ENCODE data around the gene WASHC2C. TPM values are rescaled to one million over a fixed set of nuclear protein-coding genes. Genes with fewer than 3 reads are reported as not detected.
"Not testable (repeated sequence)": the region's sequence is repeated elsewhere in the genome, so short reads cannot be mapped to it uniquely, and the experiment has no call there.

WASHC2C gene
- 30.2 TPM for total RNA-seq
- long read RNA-seq, full-length matches to known transcripts, result 31 of 54 reads
- long read RNA-seq, partial matches to known transcripts, result 5 of 54 reads
- long read RNA-seq, other reads (novel, unspliced or antisense), result 18 of 54 reads

DNA sequence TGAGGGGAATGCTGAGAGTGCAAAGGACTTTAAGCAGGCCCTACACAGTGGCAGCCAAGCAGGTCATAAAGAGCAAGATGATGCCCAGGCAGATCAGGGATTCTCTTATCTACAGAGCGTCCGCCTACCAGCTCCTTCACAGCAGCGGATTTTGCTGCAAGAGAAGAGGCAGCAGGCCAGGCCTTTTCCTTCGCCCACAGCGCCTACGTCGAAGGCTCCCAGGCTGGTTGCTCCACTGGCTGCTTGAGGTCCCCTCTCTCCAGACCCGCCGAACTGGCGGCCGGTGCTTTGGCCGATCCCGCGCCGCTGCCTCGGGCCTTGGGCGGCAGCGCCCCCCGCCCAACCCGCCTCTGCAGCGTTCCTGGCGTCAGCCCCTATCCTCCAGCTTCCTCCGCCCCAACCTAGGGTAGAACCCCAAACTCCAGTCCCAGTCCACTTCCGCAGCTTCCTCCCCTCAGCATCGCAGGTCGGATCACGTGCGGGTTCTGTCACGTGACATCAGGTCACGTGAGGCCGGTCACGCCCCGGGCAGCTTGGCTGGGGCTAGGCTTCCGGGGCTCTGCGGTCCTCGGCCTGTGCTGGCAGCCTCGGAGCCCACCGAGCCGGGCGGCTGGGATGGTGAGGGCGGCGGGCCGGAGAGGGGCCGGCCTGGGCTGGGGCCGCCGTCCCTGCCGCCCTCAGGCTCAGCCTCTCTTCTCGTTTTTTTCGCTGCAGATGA is at the start of gene WASHC2C:
TSS of gene WASHC2C (plus strand) at position 564 of the 718 bp plus-strand sequence. CDS start at position 616, 52 bp downstream.
- intact Hi-C loops (cut with DNase I), result loop anchor here (5.0 kb wide), 1 partner anchor 480 kb away; no protein-coding TSS in a partner anchor
- peak; percentile 95 for DNase-seq (ENCODE audit: missing footprints)

GRCh38 chr10:45678467-45678866 is 48.6 kb upstream of the WASHC2C start:
- intact Hi-C loops (cut with DNase I), result not testable (repeated sequence)

More for the DNA sequence above, at the start of gene WASHC2C:
- ATAC-seq, result peak; percentile 97

GRCh38 chr10:45710200-45710796 is 16.8 kb upstream of the WASHC2C start:
- DNase-seq (ENCODE audit: missing footprints); intact Hi-C loops (cut with DNase I); ATAC-seq: not testable (repeated sequence)

More at GRCh38 chr10:45678467-45678866, 48.6 kb upstream of the WASHC2C start:
- ATAC-seq; DNase-seq (ENCODE audit: missing footprints): not testable (repeated sequence)

DNA sequence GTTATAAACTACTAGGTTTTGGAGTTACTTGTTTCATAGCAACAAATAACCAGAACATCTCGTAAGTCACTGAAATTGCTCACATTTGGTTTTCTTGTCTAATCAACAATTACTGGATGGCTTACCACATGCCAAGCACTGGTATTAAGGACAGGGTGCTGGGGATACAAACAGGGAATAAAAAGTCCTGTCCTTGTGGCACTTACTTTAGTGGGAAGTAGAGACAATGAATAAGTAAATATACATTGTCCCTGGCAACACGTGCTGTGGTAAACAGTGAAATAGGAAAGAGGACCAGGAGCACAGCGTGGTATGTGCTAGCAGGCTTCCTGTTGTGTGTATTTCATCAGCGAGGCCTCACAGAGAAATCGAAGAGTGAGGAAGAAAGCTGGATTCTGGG is 15.8 kb upstream of the WASHC2C start:
- intact Hi-C loops (cut with DNase I); DNase-seq (ENCODE audit: missing footprints); ATAC-seq: not testable (repeated sequence)

- ATAC-seq; intact Hi-C loops (cut with DNase I); DNase-seq (ENCODE audit: missing footprints): not testable (repeated sequence)
These were observed 10.0 kb upstream of the WASHC2C start for GRCh38 chr10:45717053-45717452.

DNA sequence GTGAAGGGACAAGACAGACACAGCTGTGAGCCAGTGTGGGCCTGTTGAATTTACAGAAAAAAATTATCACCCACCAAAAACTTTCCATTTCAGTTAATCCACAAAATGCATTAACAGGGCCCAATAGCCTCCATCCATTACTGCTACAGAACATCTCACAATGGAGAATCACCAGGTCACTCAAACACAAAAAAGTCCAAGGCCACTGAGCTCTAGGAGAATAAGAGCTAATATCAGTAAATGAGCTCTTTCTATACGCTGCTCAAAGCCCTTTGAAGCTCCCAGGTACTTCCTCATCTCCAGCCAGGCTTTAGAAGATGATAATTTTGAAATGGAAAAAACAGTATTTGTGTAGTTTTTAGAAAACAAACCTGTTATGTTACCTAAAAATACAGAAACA is 9.4 kb upstream of the WASHC2C start:
- ATAC-seq; DNase-seq (ENCODE audit: missing footprints); intact Hi-C loops (cut with DNase I): not testable (repeated sequence)

DNA sequence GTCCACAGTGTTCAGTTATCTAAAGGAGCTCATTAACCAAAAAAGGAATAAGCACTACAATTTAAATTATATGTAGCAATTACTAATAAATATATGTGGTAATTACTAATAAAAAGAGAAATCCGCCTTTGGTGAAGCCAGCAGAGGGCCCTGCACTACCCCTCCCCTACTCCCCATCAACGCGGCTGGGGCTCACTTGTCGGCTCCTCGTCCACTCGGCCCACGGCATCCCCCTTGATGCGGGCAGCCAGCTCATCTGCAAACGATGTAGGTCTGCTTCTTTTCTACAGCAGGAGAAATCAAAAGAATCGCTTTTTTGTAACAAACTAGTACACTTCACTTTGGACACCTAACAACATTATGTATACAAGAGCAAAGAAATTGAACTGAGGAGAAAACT is 5.6 kb upstream of the WASHC2C start:
- intact Hi-C loops (cut with DNase I); ATAC-seq: not testable (repeated sequence)

GRCh38 chr10:45723851-45724250 is 3.2 kb upstream of the WASHC2C start:
- DNase-seq (ENCODE audit: missing footprints); intact Hi-C loops (cut with DNase I); ATAC-seq: not testable (repeated sequence)

More for the DNA sequence above, 5.6 kb upstream of the WASHC2C start:
- DNase-seq (ENCODE audit: missing footprints), result not testable (repeated sequence)

- ATAC-seq, result peak; percentile 77
- DNase-seq (ENCODE audit: missing footprints), result not testable (repeated sequence)
- intact Hi-C loops (cut with DNase I), result loop anchor here (5.0 kb wide), 1 partner anchor 480 kb away; no protein-coding TSS in a partner anchor
These were observed 427 bp downstream of the WASHC2C start for GRCh38 chr10:45727421-45727965.

DNA sequence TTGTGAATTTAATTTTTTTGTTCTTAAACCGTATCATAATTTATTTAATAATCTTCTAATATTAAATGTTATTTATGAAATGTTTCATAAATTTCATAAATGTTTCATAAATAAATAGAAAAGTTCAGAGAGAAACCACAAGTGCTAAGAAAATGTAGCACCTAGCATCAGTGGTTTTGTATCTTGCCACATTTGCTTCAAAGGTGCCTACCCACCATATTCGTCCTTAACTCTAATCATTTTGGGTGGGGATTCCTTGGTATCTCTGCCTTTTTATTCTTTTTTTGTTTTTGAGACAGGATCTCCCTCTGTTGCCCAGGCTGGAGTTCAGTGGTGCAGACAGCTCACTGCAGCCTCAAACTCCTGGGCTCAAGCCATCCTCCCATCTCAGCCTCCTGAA is 7.4 kb downstream of the WASHC2C start:
- DNase-seq (ENCODE audit: missing footprints); intact Hi-C loops (cut with DNase I); ATAC-seq: not testable (repeated sequence)

- intact Hi-C loops (cut with DNase I); ATAC-seq; DNase-seq (ENCODE audit: missing footprints): not testable (repeated sequence)
These were observed 7.8 kb downstream of the WASHC2C start for GRCh38 chr10:45734867-45735266.

GRCh38 chr10:45741559-45741958 is 14.5 kb downstream of the WASHC2C start:
- intact Hi-C loops (cut with DNase I); DNase-seq (ENCODE audit: missing footprints); ATAC-seq: not testable (repeated sequence)

GRCh38 chr10:45742014-45742413 is 14.9 kb downstream of the WASHC2C start:
- ATAC-seq; DNase-seq (ENCODE audit: missing footprints); intact Hi-C loops (cut with DNase I): not testable (repeated sequence)

DNA sequence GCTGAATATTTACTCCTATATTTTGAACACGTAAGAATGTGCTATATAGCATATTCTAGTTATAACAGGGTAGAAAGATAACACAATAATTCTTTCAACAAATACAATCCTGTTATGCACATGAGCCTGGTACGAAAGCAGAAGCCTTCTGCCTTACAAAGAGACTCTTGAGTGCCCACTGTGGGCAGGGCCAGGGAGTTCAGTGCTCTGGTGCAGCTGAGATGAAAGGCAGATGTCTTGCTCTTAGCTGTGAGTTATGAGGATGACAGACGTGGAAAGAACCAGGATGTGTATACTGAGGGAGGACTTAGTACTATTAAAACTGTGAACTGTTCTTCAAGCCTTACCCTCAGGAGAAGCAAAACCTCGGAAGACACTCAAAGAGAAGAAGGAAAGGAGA is 24.1 kb downstream of the WASHC2C start:
- ATAC-seq; intact Hi-C loops (cut with DNase I); DNase-seq (ENCODE audit: missing footprints): not testable (repeated sequence)

GRCh38 chr10:45752210-45752609 is 25.1 kb downstream of the WASHC2C start:
- DNase-seq (ENCODE audit: missing footprints); intact Hi-C loops (cut with DNase I); ATAC-seq: not testable (repeated sequence)

GRCh38 chr10:45753979-45754495 is 27.0 kb downstream of the WASHC2C start:
- ATAC-seq; DNase-seq (ENCODE audit: missing footprints); intact Hi-C loops (cut with DNase I): not testable (repeated sequence)

- intact Hi-C loops (cut with DNase I); ATAC-seq; DNase-seq (ENCODE audit: missing footprints): not testable (repeated sequence)
These were observed 28.0 kb downstream of the WASHC2C start for GRCh38 chr10:45755083-45755482.

- DNase-seq (ENCODE audit: missing footprints); intact Hi-C loops (cut with DNase I): not testable (repeated sequence)
- ATAC-seq, result peak; percentile 59
These were observed 29.0 kb downstream of the WASHC2C start for GRCh38 chr10:45756065-45756464.

Measured in Right ventricle myocardium inferior (tissue), 1 donor.